Gastrocnemius medialis (tissue), 4 donors: ENCODE results near the gene ECSCR.

Experiments used
- POLR2A ChIP-seq, 2 donors: fragments of 450-650 bp; IDR thresholded peaks; one replicate each; pipeline ENCODE4 v1.6.1; 2017; ENCODE audit warnings: antibody characterized with exemption in 2 of 2, mild to moderate bottlenecking in 2 of 2, moderate library complexity in 2 of 2
- TF ChIP-seq, protein P1 (sequence below), 5 experiments: fragments of 450-650 bp in 3 of 5; fragments of 200-600 bp in 2 of 5; sonication (generic) in 2 of 5; IDR thresholded peaks in 4 of 5; conservative IDR thresholded peaks in 1 of 5; 1 replicate in 4 of 5; 2 replicates in 1 of 5; pipeline ENCODE4 v1.5.1; 2016 to 2019; ENCODE audit warnings: antibody characterized with exemption in 5 of 5, mild to moderate bottlenecking in 3 of 5, moderate library complexity in 3 of 5

DNA sequence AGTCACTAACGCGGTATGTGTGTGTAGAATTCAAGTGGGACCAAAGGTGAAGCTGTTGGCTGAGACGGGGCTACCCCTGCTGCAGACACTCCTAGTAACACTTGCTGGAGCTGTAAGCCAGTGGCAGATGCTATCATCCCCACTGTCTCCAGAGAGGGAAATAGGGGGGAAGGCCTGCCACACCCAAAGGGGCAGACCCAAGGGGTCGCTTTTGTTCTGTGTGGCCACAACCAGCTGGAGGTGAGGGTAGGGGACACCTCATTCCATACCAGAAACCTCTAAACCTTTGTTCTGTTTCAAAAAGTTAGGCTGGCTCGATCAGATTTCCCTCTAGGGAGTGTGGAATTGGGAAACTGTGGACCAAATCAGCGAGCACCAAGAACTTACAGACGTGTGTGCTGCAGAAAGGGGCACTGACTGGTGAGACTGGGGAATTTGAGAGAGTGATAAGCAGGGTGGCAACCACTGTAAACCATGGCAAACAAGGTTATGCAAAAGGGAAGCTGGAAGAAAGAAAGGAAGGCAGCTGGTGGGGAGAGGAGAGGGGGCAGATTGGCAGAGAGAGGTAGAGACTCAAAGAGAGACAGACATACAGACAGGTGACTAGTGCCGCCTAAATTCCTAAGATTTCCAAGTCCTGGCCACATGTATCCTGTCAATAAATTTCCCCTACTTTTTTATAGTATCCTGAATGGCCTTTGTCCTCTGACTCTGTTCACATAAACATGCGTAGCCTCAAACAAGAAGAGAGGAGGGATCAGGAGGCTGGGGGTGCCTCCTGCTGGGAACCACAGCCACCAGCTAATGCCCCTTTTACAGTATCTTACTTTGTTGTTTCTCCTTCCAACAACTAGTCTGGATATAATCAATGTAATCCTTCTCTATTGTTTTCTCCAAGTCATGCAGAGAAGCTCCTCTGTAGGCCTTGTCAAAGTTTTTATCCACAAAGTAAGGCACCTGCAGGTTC, 43.0 kb downstream of the ECSCR start:
- TF ChIP-seq, protein P1, sequence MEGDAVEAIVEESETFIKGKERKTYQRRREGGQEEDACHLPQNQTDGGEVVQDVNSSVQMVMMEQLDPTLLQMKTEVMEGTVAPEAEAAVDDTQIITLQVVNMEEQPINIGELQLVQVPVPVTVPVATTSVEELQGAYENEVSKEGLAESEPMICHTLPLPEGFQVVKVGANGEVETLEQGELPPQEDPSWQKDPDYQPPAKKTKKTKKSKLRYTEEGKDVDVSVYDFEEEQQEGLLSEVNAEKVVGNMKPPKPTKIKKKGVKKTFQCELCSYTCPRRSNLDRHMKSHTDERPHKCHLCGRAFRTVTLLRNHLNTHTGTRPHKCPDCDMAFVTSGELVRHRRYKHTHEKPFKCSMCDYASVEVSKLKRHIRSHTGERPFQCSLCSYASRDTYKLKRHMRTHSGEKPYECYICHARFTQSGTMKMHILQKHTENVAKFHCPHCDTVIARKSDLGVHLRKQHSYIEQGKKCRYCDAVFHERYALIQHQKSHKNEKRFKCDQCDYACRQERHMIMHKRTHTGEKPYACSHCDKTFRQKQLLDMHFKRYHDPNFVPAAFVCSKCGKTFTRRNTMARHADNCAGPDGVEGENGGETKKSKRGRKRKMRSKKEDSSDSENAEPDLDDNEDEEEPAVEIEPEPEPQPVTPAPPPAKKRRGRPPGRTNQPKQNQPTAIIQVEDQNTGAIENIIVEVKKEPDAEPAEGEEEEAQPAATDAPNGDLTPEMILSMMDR (IDR thresholded peaks at IDR 0.05 in 4 of 5, conservative IDR thresholded peaks at IDR 0.05 in 1 of 5): no peak
- TF ChIP-seq POLR2A (IDR thresholded peaks at IDR 0.05): no peak
